Measurements from ENCODE around the gene SPSB1. TPM values are rescaled to one million over a fixed set of nuclear protein-coding genes. Genes with fewer than 3 reads are reported as not detected.

The SPSB1 gene
- total RNA-seq, 1 donor from 2014 or later = 20.8 TPM

GRCh38 chr1:9250411-9251381 is 42.0 kb upstream of the SPSB1 start:
- TF ChIP-seq CTCF (conservative IDR thresholded peaks at IDR 0.05; ENCODE audit: low read depth, low read length) = no peak
- no peak for DNase-seq (ENCODE audit: low read depth)
- H3K4me3 ChIP-seq (ENCODE audit: low read depth, low read length) = no peak overlapping the region

GRCh38 chr1:9251501-9251900 is 41.2 kb upstream of the SPSB1 start:
- no peak for DNase-seq (ENCODE audit: low read depth)
- H3K4me3 ChIP-seq (ENCODE audit: low read depth, low read length) = no peak overlapping the region
- no peak for TF ChIP-seq CTCF (conservative IDR thresholded peaks at IDR 0.05; ENCODE audit: low read depth, low read length)

GRCh38 chr1:9253004-9253403 is 39.7 kb upstream of the SPSB1 start:
- TF ChIP-seq CTCF (conservative IDR thresholded peaks at IDR 0.05; ENCODE audit: low read depth, low read length) = no peak
- no peak overlapping the region for H3K4me3 ChIP-seq (ENCODE audit: low read depth, low read length)
- DNase-seq (ENCODE audit: low read depth) = no peak

- no peak for TF ChIP-seq CTCF (conservative IDR thresholded peaks at IDR 0.05; ENCODE audit: low read depth, low read length)
- H3K4me3 ChIP-seq (ENCODE audit: low read depth, low read length) = no peak overlapping the region
- DNase-seq (ENCODE audit: low read depth) = no peak
Observed at GRCh38 chr1:9253453-9254105, 39.1 kb upstream of the SPSB1 start.

GRCh38 chr1:9256332-9256731 is 36.4 kb upstream of the SPSB1 start:
- no peak for TF ChIP-seq CTCF (conservative IDR thresholded peaks at IDR 0.05; ENCODE audit: low read depth, low read length)
- no peak overlapping the region for H3K4me3 ChIP-seq (ENCODE audit: low read depth, low read length)
- no peak for DNase-seq (ENCODE audit: low read depth)

GRCh38 chr1:9257851-9258250 is 34.8 kb upstream of the SPSB1 start:
- H3K4me3 ChIP-seq (ENCODE audit: low read depth, low read length) = no peak overlapping the region
- no peak for TF ChIP-seq CTCF (conservative IDR thresholded peaks at IDR 0.05; ENCODE audit: low read depth, low read length)
- DNase-seq (ENCODE audit: low read depth) = no peak

Measured in epithelial cell of proximal tubule (primary cell).